Measurements from ENCODE around the gene NAA10. TPM values are rescaled to one million over a fixed set of nuclear protein-coding genes. Genes with fewer than 3 reads are reported as not detected.
"Not testable (repeated sequence)": the region's sequence is repeated elsewhere in the genome, so short reads cannot be mapped to it uniquely, and the experiment has no call there.

Gene NAA10
- 107 TPM for polyA plus RNA-seq (2013, experiment 1 of 2)
- 95.7 TPM for polyA plus RNA-seq (2013, experiment 2 of 2)

DNA sequence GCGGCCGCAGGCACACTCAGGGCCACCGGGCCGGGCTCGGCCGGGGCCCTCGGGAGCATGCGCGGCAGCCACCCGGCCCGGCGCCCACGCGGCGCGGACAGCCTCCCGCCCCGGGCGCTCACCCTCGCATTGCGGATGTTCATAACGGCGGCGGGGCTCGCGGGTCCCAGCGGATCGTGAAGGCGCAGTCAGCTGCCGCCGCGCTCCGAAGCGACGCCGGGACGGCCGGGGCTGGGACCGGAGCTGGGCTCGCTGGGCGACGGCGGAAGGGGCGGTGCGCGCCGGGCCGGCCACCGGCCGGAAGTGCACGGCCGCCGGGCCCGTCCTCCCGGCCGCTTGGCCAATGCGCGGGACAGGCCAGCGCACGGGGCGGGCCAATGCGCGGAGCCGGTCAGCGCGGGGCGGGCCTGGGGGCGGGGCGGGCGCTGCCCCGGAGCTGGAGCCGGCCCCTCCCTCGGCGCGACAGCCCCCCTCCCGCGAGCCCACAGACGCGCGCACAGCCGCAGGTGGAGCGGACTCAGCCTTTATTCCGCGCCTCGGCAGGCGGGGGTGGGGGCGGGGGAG lies at the start of gene NAA10:
NAA10 (minus strand) TSS at position 276 of the 564 bp plus-strand sequence; CDS start at position 143, 133 bp downstream.
- WGBS, 2 experiments (ENCODE audit: insufficient coverage in 2 of 2): 0% methylated on average over 12 of the region's 87 CpGs
- Histone ChIP-seq H3K27ac (ENCODE audit: low read depth, low read length, severe bottlenecking) (peak within 1 kb of the TSS; percentile 5), H3K4me3 (ENCODE audit: extremely low read depth, insufficient read depth, low read length, poor library complexity, severe bottlenecking) (peak within 1 kb of the TSS; percentile 59), H3K4me1 (ENCODE audit: control insufficient read depth, insufficient read depth, low read length, poor library complexity, severe bottlenecking) (no peaks in the 10 kb centered on the region), H3K36me3 (ENCODE audit: control insufficient read depth, insufficient read depth, low read length) (peaks cover 21% of the 10 kb centered on the region), H3K9me3 (ENCODE audit: control insufficient read depth, low read length) (no peaks in the 10 kb centered on the region)

DNA sequence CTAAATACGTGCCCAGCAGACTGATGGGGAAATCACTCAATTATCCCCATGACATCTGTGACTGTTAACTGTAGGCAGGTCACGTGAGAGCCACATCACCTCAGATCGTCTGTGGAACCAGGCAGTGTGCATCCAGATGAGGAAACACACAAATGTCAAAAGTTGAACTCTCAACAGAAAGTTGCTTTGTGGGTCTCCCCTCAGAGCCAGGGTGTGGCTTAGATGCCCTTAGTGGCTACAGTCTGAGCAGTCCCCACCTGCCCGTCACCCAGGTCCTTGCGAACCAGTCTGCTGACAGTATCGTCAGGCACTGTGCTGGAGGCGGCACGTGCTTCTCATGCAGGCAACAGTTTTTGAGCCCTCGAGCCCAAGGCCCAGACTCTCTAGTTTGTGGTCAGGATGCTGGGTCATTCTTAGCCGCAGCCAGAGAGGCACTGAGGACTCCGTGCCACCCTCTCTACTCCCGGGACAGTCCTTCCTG lies 48.5 kb upstream of the NAA10 start:
- H3K9me3 ChIP-seq (ENCODE audit: control insufficient read depth, low read length): no peaks in the 10 kb centered on the region
- H3K36me3 ChIP-seq (ENCODE audit: control insufficient read depth, insufficient read depth, low read length): no peaks in the 10 kb centered on the region
- H3K4me3 ChIP-seq (ENCODE audit: extremely low read depth, insufficient read depth, low read length, poor library complexity, severe bottlenecking): no peak overlapping the region
- no peaks in the 10 kb centered on the region for H3K4me1 ChIP-seq (ENCODE audit: control insufficient read depth, insufficient read depth, low read length, poor library complexity, severe bottlenecking)
- no peak overlapping the region for H3K27ac ChIP-seq (ENCODE audit: low read depth, low read length, severe bottlenecking)
- WGBS, 2 experiments (ENCODE audit: insufficient coverage in 2 of 2): 93 to 100% methylated on average over 4 to 10 of the region's 12 CpGs

DNA sequence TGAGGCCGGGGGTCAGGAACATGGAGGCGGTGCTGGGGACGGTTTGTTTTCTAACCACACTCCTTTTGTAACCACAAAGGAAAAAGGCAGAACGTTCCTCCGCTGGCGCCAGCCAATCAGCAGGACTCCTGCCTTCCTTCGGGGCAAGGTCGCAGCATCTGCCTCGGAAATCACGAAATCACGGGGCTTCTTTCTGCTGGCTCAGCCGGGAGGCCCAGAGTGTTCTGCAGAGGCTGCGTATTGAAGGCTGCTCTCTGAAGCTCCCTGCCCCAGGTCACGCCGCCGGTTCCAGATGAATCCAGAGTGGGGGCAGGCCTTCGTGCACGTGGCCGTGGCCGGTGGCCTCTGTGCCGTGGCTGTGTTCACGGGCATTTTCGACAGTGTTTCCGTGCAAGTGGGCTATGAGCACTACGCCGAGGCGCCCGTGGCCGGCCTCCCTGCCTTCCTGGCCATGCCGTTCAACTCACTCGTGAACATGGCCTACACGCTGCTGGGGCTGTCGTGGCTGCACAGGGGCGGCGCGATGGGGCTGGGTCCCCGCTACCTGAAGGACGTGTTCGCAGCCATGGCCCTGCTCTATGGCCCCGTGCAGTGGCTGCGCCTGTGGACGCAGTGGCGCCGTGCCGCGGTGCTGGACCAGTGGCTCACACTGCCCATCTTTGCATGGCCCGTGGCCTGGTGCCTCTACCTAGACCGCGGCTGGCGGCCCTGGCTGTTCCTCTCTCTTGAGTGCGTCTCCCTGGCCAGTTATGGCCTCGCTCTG lies 47.1 kb upstream of the NAA10 start:
- Histone ChIP-seq H3K9me3 (ENCODE audit: control insufficient read depth, low read length) (no peaks in the 10 kb centered on the region), H3K4me1 (ENCODE audit: control insufficient read depth, insufficient read depth, low read length, poor library complexity, severe bottlenecking) (no peaks in the 10 kb centered on the region), H3K36me3 (ENCODE audit: control insufficient read depth, insufficient read depth, low read length) (no peaks in the 10 kb centered on the region), H3K4me3 (ENCODE audit: extremely low read depth, insufficient read depth, low read length, poor library complexity, severe bottlenecking) (no peak overlapping the region), H3K27ac (ENCODE audit: low read depth, low read length, severe bottlenecking) (no peak overlapping the region)
- WGBS, 2 experiments (ENCODE audit: insufficient coverage in 2 of 2): 92 to 98% methylated on average over 24 to 47 of the region's 52 CpGs

DNA sequence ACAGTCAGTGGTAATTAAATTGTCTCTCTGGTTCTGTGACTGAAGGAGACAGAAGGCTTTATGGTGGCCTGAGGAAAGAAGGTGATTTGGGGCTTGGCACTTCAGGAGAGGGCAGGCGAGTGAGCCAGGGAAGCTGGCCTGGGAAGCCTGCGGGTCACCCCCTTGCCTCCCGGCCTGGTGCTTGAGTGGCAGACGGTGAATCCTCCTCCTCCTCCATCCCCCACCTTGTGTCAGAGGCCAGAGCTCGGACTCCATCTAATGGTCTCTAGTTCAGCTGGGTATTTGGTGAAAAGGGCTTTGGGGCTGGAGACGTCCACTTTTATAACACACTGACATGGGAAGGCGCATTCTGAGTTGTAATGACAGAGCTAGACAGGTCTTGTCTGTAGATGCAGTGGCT lies 46.4 kb upstream of the NAA10 start:
- WGBS, 2 experiments (ENCODE audit: insufficient coverage in 2 of 2): 100% methylated on average over 1 of the region's 7 CpGs; no CpG with 5 or more reads in 1 of the 2 experiments
- Histone ChIP-seq H3K9me3 (ENCODE audit: control insufficient read depth, low read length) (no peaks in the 10 kb centered on the region), H3K36me3 (ENCODE audit: control insufficient read depth, insufficient read depth, low read length) (no peaks in the 10 kb centered on the region), H3K4me1 (ENCODE audit: control insufficient read depth, insufficient read depth, low read length, poor library complexity, severe bottlenecking) (no peaks in the 10 kb centered on the region), H3K4me3 (ENCODE audit: extremely low read depth, insufficient read depth, low read length, poor library complexity, severe bottlenecking) (no peak overlapping the region), H3K27ac (ENCODE audit: low read depth, low read length, severe bottlenecking) (no peak overlapping the region)

DNA sequence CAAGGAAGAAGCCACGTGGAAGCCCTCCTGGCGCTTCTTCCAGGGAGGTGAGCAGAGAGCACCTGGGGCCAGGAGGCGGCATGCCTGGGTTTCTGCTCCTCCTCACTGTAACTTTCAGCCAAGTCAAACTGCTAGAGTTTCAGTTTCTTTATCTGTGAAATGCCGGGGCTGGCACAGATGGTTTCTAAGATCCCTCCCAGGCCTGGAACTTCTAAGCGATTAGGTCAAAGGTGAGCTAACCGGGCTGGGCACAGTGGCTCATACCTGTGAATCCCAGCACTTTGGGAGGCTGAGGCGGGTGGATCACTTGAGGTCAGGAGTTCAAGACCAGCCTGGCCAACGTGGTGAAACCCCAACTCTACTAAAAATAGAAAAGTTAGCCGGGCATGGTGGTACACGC lies 45.6 kb upstream of the NAA10 start:
- H3K4me3 ChIP-seq (ENCODE audit: extremely low read depth, insufficient read depth, low read length, poor library complexity, severe bottlenecking); H3K36me3 ChIP-seq (ENCODE audit: control insufficient read depth, insufficient read depth, low read length); H3K9me3 ChIP-seq (ENCODE audit: control insufficient read depth, low read length); H3K4me1 ChIP-seq (ENCODE audit: control insufficient read depth, insufficient read depth, low read length, poor library complexity, severe bottlenecking); H3K27ac ChIP-seq (ENCODE audit: low read depth, low read length, severe bottlenecking): not testable (repeated sequence)
- WGBS, 2 experiments (ENCODE audit: insufficient coverage in 2 of 2): 100% methylated on average over 1 to 2 of the region's 10 CpGs

DNA sequence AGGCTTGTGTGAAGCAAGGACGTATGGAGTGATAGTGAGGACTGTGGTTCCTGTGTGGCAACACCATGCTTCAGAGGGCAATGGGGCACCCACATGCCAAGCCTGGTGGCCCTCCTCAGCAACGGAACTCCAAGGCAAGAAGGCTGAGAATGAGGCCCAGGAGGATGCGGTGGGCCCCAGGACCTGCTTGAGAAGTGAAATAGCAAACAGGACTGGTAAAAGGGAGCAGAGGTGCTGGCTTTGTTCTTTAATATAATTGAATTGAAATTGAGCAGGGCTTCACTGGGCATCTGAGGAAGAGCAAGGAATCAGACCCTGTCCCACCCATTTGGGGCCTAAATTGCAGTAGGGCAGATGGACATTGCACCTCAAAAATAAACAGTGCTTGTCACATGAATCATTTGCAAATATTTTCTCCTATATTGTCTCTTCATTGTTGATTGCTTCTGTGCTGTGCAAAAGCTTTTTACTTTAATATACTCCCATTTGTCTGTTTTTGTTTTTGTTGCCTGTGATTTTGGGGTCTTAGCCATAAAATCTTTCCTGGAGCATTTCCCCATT lies 40.0 kb upstream of the NAA10 start:
- H3K4me1 ChIP-seq (ENCODE audit: control insufficient read depth, insufficient read depth, low read length, poor library complexity, severe bottlenecking): no peaks in the 10 kb centered on the region
- no peak overlapping the region for H3K27ac ChIP-seq (ENCODE audit: low read depth, low read length, severe bottlenecking)
- no peaks in the 10 kb centered on the region for H3K9me3 ChIP-seq (ENCODE audit: control insufficient read depth, low read length)
- no peak overlapping the region for H3K4me3 ChIP-seq (ENCODE audit: extremely low read depth, insufficient read depth, low read length, poor library complexity, severe bottlenecking)
- WGBS, 2 experiments (ENCODE audit: insufficient coverage in 2 of 2): 100% methylated on average over 1 of the region's 3 CpGs; no CpG with 5 or more reads in 1 of the 2 experiments
- no peaks in the 10 kb centered on the region for H3K36me3 ChIP-seq (ENCODE audit: control insufficient read depth, insufficient read depth, low read length)

DNA sequence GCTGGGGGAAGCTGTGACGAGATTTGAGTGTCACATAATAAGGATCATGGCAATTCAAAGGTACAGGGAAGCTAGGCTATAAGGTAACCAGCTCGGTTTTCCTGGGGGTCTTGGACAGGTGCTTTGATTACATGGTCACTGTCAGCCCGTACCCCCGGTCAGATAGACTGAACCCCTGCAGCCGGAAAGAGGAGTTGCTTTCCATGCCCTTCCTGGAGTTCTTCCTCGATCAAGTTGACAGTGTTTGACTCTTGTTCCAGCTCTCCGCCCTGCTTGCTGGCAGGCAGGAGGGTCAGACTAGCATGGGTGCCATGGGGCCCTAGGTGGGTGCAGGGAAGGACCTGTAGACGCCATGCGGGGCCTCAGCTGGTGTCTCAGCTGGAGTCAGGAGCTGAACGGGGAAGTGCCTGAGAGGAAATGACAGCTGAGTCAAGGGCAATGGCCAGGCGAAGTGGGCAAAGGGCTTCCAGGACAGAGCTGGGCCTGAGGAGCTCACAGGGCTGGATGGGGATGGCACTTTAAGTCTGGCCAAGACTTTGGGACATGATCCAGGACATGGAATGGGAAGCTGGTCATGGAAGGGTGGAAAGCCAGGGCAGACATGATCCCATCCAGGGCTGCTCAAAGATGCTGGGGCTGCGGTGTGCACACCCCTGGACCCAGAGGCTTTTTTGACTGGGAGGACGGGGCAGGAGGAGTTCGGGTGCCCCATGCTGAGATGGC lies 39.3 kb upstream of the NAA10 start:
- H3K27ac ChIP-seq (ENCODE audit: low read depth, low read length, severe bottlenecking): no peak overlapping the region
- no peaks in the 10 kb centered on the region for H3K9me3 ChIP-seq (ENCODE audit: control insufficient read depth, low read length)
- peaks cover 4% of the 10 kb centered on the region for H3K36me3 ChIP-seq (ENCODE audit: control insufficient read depth, insufficient read depth, low read length)
- no peak overlapping the region for H3K4me3 ChIP-seq (ENCODE audit: extremely low read depth, insufficient read depth, low read length, poor library complexity, severe bottlenecking)
- H3K4me1 ChIP-seq (ENCODE audit: control insufficient read depth, insufficient read depth, low read length, poor library complexity, severe bottlenecking): peaks cover under 1% of the 10 kb centered on the region
- WGBS, 2 experiments (ENCODE audit: insufficient coverage in 2 of 2): 93 to 95% methylated on average over 5 to 10 of the region's 14 CpGs

DNA sequence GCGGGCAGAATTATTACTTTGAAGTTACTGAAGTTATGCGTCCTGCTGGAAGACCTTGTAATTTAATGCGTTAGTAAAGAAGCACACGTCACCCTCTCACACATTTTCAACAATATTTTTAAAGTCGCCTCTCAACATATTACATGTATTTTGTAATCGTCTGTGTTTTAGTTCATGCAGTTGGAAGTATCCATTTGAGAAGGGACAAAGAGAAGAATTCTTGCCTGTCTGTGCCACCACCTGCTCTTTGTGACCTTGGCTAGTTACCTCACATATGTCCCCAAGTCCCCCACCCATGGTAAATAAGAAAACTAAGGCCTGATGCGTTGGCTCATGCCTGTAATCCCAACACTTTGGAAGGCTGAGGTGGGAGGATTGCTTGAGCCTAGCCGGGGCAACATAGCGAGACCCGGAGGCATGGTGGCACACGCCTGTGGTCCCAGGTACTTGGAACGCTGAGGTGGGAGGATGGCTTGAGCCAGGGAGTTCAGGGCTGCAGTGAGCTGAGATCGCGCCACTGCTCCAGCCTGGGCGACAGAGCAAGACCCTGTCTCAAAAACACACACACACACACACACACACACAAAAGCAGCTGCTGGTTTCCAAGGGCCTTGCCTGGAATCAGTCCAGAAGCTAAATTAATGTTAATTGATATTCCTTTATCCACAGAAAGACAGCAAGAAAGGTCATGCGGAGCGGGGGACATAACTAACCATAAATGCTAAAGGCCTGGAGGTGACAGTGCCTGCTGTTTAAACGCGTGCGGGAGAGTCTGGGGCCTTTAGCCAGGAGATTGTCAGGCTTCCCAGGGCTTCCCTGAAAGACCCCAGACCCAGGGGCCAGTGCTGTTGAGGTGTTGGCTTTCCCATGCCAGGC lies 38.5 kb upstream of the NAA10 start:
- peaks cover 6% of the 10 kb centered on the region for H3K36me3 ChIP-seq (ENCODE audit: control insufficient read depth, insufficient read depth, low read length)

DNA sequence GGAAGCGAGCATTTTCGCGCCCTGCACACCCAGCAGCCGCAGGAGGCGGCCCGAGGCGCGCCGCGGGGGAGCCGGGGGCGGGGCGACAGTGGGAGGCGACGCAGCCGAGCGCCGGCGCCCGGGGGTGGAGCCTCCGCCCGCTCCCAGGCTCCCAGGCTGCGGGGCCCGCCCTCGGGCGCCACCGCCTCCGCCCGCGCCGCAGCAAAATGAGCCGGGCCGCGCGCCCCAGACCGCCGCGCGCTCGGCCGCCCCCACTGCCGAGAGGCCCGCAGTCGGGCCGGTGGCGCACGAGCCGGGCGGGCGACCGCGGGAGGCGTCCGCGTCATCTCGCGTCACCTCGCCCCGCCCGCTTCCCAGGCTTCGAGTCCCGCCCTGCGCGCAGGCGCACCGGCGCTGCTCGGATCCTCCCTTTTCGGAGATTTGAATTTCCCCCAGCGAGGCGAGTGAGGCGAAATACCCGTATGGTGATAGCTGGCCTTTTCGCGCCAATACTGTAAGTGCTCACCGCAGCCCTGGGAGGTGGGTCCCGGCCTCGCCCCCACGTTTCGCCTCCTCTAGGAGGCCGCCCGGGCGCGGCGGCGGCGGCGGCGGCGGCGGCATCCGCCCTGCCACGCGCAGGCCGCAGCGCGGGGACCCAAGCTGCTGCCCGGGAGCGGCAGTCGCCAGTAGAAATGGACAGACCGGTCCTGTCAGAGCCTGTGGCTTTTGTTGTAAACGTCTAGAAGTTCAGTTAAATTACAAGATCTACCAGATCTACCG lies 37.7 kb upstream of the NAA10 start, which contains the start of gene TMEM187:
TMEM187 (plus strand) TSS at position 387 of the 759 bp plus-strand sequence. CDS start 9,309 bp downstream, outside the sequence.
- WGBS, 2 experiments (ENCODE audit: insufficient coverage in 2 of 2): 0% methylated on average over 49 of the region's 103 CpGs; no CpG with 5 or more reads in 1 of the 2 experiments
- Histone ChIP-seq H3K4me1 (ENCODE audit: control insufficient read depth, insufficient read depth, low read length, poor library complexity, severe bottlenecking) (peaks cover 15% of the 10 kb centered on the region), H3K4me3 (ENCODE audit: extremely low read depth, insufficient read depth, low read length, poor library complexity, severe bottlenecking) (peak within 1 kb of the TSS; percentile 62), H3K27ac (ENCODE audit: low read depth, low read length, severe bottlenecking) (peak within 1 kb of the TSS; percentile 100), H3K9me3 (ENCODE audit: control insufficient read depth, low read length) (no peaks in the 10 kb centered on the region), H3K36me3 (ENCODE audit: control insufficient read depth, insufficient read depth, low read length) (peaks cover 12% of the 10 kb centered on the region)

More for the DNA sequence above, 38.5 kb upstream of the NAA10 start:
- Histone ChIP-seq H3K9me3 (ENCODE audit: control insufficient read depth, low read length) (no peaks in the 10 kb centered on the region), H3K27ac (ENCODE audit: low read depth, low read length, severe bottlenecking) (peak overlapping the region; percentile 100), H3K4me3 (ENCODE audit: extremely low read depth, insufficient read depth, low read length, poor library complexity, severe bottlenecking) (peak overlapping the region; percentile 44), H3K4me1 (ENCODE audit: control insufficient read depth, insufficient read depth, low read length, poor library complexity, severe bottlenecking) (peaks cover 8% of the 10 kb centered on the region)
- 78 to 100% methylated on average over 3 to 8 of the region's 20 CpGs for WGBS, 2 experiments (ENCODE audit: insufficient coverage in 2 of 2)
